GM19328 (cell line): ENCODE data around the gene TMTC3.
"Not testable (repeated sequence)": the region's sequence is repeated elsewhere in the genome, so short reads cannot be mapped to it uniquely, and the experiment has no call there.

Experiments
- ATAC-seq: cut with Tn5 transposase; IDR thresholded peaks from one replicate; pipeline ENCODE4 v1.9.1; 2021; ENCODE audit warnings: mild to moderate bottlenecking, moderate library complexity; ENCODE audit not compliant: unreplicated experiment

The TMTC3 gene

DNA sequence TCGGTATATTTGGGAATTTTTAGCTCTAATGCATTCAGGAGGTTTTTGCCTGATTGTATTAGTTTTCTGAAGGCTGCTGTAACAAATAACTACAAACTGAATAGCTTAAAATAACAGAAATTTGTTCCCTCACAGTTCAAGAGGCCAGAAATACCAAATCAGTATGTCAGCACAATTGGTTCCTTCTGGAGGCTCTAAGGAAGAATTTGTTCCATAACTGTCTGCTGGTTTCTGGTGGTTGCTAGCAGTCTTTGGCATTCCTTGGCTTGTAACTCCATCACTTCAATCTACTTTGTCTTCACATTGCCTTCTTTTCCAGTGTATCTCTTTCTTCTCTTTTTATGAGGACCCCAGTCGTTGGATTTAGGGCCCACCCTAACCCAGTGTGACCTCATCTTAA lies 21.3 kb downstream of the TMTC3 start:
- no peak for ATAC-seq

DNA sequence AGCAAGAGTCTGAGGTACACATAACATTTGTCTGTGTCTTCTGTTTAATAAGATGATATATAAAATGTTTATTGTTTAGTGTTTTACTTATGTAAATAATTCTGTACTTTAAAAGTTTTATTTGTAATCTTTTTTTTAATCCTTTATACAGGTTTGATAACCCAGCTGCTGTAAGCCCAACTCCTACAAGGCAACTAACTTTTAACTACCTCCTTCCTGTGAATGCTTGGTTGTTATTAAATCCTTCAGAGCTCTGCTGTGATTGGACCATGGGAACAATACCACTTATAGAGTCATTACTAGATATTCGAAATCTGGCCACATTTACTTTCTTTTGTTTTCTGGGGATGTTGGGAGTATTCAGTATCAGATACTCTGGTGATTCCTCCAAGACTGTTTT lies 24.1 kb downstream of the TMTC3 start:
- no peak for ATAC-seq

DNA sequence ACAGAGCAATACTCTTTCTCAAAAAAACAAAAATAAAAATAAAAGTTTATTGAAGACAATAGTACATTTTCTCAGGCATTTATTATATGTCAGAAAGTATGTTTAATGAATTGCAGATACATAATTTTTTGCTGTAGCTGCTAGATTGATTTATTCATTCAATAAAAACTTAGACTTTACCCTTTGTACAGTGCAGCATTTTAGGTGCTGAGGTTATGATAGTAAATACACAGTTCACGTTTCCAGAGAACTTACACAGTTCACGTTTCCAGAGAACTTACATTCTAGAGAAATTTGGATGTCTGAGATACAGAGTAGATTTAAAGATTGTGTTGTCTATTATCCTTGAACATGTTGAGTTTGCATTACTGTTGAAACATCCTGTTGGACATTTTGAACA lies 25.3 kb downstream of the TMTC3 start:
- ATAC-seq = no peak

DNA sequence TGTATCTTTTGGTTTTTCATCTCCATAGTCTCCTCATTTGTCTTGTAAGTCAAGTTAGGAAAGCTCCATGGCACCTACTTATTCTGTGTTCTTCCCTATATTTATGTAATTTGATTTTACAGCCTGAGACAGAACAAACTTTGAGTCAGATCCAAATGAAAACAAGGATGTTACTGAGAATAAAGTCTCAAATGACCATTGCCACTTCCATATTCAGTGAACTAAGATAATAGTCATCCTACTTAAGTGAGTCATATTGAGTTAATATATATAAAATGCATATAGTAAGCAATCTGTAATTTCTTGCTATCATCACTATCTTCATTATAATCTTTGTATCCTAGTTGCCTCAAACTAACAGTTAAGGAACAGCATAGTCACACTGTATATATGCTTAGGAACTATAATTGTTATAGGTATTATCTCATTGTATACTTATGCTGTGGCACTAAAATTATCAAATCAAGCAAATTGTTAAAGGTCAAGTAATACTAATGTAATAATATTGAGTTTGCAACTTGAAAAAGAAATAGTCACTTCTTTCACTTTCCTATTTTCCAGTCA lies 30.8 kb downstream of the TMTC3 start:
- no peak for ATAC-seq

DNA sequence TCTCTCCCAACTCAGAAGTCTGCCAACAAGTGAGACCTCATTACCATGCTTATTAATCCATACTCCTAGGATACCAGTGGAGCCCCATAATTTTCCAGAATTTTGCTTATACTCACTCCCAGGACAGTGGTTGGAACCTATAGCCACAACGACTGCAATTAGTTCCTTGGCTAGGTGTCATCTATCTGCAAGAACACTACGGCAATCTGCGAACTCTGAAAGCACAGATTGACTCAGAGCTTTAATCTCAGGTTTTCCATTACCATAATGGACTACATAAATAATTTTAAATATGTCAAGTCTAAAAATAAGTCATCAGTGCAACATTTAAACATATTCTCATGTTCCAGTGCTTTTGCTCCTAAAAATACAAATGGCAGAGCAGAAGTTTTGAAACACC lies 33.4 kb downstream of the TMTC3 start:
- no peak for ATAC-seq

DNA sequence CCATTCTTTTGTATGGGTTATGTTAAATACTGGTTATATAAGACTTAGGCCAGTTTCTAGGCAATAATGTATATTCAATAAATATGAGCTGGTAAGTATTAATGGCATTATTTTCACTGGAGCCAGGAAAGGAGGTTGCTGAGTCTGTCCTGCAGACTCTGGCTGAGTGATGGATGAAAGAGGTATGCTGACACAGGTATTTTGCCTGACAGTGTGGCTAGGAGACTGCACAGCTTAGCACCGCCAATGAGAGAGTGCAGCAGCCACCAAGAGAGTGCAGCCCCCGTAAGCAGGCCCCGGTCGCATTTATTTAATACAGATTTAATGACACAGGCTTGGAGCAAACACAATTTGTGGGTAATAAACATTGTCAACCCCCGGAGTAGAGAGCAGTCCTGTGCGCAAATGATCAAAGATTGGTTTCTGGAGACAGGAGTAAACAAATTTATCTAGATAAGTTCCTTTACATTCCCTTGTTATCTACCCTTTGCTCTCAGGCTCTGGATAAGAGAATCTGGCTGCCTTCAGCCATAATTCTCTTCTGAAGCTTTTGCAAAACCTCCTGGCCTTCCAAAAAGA lies 37.4 kb downstream of the TMTC3 start:
- no peak for ATAC-seq

DNA sequence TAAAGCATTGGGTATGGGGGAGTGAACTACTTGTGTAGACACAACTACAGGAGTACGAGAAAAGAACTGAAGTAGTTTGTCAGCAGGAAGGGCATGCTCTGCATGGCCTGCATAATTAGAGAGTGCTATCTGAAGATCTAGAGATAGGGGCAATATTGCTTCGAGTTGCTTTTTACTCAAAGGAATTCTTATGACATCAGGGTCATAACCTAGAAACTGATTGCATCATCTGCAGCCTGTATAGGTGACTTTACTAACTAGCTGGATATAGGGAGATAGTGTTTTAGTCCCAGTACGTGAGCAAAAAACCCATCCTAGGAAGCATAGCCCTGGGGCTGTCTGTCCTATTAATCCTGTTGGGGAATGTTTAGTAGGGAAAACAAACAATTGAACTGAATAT lies 39.8 kb downstream of the TMTC3 start:
- no peak for ATAC-seq

DNA sequence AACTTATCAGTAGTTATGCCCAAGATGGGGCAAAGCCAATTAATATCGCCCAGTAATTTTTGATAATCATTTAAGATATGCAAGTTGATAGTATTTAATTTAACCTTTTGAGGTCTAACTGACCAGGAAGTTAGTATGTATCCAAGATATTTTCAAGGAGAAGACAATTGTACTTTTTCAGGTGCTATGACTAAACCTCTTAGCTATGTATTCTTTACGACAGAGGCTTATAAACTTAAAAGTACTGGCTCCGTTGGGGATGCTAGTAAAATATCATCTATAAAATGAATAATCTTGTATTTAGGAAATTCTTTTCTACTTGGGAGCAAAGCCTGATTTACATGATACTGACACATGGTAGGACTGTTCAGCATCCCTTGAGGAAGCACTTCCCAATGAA lies 40.3 kb downstream of the TMTC3 start:
- ATAC-seq = no peak

DNA sequence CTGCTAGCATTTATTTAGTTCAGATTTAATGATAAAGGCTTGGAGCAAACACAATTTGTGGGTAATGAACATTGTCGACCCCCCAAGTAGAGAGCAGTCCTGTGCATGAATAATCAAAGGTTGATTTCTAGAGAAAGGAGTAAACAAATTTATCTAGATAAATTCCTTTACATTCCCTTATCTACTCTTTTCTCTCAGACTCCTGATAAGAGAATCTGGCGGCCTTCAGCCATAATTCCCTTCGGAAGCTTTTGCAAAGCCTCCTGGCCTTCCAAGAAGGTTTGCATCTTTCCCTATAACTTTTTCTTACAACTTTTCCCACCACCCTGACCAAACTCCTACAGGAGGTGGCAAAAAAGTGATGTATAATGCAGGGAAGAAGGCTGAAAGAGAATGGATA lies 42.1 kb downstream of the TMTC3 start:
- no peak for ATAC-seq

DNA sequence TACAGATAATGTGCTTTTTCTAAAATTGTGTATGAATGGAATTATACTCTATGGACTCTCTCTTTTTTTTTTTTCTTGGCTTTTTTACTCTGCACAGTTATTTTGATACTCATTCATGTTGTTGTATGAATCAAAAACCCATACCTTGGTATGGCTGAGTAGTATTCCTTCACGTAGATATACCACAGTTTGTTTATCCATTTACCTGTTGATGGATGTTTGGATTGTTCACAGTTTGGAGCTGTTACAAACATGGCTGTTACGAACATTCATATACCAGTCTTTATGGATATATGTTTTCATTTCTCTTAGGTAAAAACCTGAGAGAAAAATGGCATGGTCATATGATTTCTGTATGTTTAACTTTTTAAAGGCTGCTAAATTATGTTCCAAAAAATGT lies 43.2 kb downstream of the TMTC3 start:
- no peak for ATAC-seq

DNA sequence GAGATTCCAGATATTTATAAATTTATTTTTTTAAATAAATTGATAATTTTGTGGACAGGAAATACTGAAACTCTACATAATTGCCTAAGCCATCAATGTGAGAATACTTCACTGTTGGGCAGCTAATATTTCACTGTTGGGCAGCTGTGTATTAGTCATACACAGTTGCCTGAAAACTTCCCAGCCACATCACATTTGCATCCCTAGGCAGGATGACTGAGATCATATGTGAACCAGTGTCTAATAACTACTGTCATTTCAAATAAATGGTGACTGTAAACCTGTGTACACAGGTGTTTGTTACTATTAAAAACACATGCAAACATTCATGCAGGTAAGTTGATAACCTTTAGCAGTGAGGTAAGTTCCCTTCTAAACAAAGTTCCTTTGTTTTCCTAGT lies 43.9 kb downstream of the TMTC3 start:
- no peak for ATAC-seq

DNA sequence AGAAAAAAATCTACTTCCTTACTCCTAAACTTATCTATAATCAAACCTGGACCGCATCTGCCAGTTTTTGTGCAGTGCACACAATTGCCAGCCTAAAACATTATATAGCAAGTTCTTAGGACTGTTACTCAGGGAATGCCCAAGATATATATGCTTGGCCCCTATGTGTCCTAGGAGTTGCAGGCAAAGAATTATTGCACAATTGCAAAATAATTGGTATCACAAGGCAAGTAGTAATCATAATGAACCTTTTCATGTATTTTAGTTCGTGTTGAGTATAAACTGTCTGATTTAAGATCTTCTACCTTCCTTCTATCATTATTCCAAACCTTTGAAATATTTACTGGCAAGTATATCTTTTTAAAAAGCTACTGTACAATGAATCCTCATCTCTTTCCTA lies 45.5 kb downstream of the TMTC3 start:
- no peak for ATAC-seq

DNA sequence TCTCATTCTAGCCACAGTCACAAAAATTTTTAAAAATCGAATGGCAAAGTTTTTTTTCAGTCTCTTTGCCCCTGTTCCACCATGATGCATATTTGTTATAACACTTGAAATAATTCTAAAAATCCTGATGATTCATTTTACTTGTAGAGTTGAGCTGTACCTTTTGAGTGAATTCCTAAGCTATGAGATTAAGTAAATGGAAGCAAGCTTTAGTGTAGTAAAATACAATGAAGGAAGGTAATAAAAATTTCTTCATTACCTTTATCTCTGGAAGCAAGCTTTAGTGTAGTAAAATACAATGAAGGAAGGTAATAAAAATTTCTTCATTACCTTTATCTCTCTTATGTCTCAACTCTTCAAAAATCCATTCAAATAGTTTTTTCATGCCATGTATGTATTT lies 46.1 kb downstream of the TMTC3 start:
- no peak for ATAC-seq

DNA sequence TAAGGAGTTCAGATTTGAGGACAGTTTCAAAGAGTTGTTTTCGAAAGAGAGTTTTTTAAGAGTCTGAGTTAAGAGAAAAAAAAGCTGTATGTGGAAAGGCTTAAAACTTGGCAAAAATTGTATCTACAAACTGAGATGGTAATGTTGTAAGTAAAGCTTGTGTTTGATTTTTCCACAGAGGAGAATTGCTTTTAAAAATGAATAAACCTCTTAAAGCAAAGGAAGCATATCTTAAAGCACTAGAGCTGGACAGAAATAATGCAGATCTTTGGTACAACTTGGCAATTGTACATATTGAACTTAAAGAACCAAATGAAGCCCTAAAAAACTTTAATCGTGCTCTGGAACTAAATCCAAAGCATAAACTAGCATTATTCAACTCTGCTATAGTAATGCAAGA lies 50.3 kb downstream of the TMTC3 start:
- ATAC-seq = no peak

DNA sequence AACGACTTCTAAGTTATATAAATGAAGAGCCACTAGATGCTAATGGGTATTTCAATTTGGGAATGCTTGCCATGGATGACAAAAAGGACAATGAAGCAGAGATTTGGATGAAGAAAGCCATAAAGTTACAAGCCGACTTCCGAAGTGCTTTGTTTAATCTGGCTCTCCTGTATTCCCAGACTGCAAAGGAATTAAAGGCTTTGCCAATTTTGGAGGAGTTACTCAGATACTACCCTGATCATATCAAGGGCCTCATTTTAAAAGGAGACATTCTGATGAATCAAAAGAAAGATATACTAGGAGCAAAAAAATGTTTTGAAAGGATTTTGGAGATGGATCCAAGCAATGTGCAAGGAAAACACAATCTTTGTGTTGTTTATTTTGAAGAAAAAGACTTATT lies 52.8 kb downstream of the TMTC3 start:
- no peak for ATAC-seq

DNA sequence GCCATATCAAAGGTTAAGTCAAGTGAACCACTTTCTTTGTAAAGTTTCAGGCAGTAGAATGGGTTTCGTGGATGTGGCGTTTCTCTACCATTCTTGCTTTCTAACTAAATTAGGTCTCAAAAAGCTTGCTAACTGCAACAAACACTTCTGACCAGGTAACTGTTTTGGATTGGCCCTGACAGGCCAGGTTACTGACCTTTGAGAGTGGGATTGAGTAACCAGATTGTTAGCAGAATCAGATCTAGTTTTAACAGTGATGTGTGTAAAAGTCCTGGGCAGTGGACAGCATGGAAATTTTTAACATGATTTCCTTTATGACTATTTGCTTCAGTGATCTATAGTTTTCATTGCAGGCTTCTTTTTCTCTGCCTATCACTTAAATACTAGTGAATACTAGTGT lies 57.9 kb downstream of the TMTC3 start:
- ATAC-seq = no peak

DNA sequence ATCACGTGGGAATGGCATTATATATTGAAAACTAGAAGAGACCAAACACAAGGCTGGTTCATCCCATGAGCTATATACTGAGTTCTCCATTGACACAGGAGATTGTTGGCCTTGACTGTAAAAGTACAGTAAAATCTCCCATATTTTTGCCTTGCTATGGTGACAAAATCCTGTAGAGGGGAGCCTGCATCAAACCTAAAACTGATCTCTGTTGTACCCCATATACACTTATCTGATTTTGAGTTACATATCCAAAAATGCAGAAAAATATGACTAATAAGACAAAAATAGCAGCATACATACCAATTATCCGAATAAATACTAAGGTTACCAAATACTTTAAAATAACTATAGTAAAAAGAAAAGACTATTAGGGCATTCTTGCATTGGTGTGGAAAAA lies 60.4 kb downstream of the TMTC3 start:
- no peak for ATAC-seq

DNA sequence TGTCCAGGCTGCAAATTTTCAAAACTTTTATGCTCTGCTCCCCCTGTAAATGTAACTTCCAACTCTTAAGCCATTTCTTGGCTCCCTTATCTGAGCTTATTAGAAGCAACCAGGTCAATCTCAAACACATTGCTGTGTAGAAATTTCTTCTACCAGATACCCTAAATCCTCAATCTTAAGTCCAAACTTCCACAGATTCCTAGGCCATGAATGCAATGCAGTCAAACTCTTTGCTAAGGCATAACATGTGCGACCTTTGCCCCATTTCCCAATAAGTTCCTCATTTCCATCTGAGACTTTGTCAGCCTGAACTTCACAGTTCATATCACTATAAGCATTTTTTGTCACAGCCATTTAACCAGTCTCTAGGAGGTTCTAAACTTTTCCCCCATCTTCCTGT lies 64.5 kb downstream of the TMTC3 start:
- ATAC-seq = no peak

DNA sequence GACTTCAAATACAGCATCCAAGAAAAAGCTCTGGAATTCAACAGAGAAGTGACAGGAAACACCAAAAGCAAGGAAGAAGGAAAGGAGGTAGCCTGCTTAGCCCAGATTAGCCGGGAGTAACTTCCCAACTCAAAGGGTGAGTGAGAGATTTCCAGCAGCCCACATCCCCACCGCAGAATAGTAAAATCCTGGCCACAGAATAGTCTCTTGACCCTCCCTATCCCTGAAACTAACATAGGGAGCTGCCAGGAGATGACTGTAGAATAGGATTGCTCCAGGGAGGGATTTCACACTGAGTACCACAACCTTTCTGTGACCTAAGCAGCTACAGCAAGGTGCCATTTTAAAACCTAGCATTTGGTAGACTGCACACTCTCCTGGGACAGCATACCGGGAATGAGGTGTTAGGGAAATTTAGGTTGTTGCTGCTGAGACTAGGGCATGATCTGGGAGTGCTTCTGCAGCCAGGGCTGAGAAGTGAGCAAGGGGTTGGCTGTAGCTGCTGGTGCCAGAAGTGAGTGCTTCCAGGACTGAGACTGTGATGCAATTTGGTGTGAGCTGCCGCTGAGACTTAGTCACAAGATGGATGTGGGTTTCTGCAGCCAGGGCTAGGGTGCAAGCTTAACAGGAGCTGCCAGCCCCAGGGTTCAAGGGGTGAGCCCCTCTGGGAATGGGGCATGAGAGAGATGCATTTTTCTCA lies 66.0 kb downstream of the TMTC3 start:
- no peak for ATAC-seq

DNA sequence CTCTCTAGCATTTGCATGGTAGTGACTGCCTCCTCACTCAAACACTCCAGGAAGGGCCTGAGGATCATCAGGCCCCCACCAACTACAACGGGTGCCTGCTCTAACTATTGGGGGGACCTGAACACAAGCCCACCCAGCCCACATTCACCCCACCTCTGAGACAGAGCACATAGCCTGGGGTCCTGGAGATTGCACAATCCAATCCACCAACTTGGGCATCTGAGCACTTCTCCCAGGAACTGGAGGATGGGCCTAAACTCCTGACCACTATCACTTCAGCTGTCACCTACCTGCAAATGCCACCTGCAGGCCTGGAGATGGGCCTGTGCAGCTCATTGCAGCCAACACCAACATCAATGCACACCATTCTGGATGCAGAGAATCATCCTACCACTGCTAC lies 66.6 kb downstream of the TMTC3 start:
- no peak for ATAC-seq

DNA sequence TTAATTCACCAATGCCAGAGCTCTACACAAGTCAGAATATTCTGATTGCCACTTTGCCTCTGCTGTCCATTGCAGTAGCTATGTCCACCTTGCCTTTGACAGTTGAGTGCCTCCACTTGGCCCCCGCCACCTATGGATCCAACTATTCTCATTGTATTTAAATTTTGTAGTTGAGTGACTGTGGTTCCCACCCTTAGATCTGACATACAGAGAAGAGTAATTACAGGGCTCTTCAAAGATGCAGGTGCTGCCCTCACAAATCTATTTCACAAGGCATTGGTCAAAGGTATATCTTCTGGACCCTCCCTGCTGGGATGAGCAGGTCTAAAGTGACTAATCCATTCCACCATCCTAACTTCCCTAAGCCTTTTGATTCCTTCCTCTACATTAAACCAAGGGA lies 68.2 kb downstream of the TMTC3 start:
- ATAC-seq = not testable (repeated sequence)

DNA sequence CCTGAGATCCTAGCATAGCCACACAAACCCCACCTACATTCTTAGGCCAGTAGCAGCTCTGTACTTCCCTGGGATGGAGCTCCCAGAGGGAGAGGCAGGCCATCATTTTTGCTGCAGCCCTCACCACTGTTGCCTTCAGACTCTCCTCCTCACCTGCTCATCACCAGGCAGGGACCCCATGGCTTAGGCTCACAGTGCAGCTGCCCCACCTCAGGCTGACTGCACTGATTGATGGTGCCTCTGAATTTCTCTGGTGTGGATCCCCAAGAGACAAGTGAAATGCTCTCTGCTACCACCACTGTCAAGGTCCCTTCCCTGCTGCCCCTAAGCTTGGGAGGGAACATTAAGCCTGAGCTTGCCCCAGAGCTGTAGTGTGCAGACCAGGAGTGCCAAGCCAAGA lies 76.2 kb downstream of the TMTC3 start:
- ATAC-seq = no peak

DNA sequence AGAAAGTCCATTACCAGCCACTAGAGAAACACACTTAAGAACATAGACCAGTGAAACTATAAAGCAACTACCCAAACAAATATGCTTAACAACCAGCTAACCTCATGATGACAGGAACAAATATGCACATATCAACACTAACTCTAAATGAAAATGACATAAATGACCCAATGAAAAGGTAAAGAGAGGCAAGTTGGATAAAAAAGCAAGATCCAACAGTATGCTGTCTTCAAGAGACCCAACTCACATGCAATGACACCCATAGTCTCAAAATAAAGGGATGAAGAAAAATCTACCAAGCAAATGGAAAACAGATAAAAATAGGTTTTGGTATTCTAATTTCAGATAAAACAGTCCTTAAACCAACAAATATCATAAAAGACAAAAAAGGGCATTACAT lies 77.8 kb downstream of the TMTC3 start:
- no peak for ATAC-seq
